H9 (cell line): ENCODE results near the gene KIZ. TPM values are rescaled to one million over a fixed set of nuclear protein-coding genes. Genes with fewer than 3 reads are reported as not detected.

ENCODE experiments used
- DNase-seq: peaks from one replicate; pipeline ENCODE4 v3.0.0-alpha.2; 2017
- H2AFZ ChIP-seq: one replicate; pipeline ENCODE4 v1.6.1; 2013; ENCODE audit warnings: mild to moderate bottlenecking, low read length, control low read depth, moderate library complexity
- H2AK5ac ChIP-seq: 2 replicates; pipeline ENCODE4 v1.6.1; 2013; ENCODE audit warnings: low read length, control low read depth, mixed read lengths; ENCODE audit not compliant: insufficient read length
- H2BK120ac ChIP-seq: one replicate; pipeline ENCODE4 v1.6.1; 2013; ENCODE audit warnings: low read depth, mild to moderate bottlenecking, low read length, control low read depth, inconsistent platforms; ENCODE audit not compliant: poor library complexity, severe bottlenecking
- H2BK12ac ChIP-seq: 2 replicates; pipeline ENCODE4 v1.6.1; 2013; ENCODE audit warnings: low read length, control low read depth, mixed read lengths, low read depth; ENCODE audit not compliant: insufficient read length
- H2BK15ac ChIP-seq: 2 replicates; pipeline ENCODE4 v1.6.1; 2013; ENCODE audit warnings: low read depth, low read length, control low read depth
- H2BK20ac ChIP-seq: one replicate; pipeline ENCODE4 v1.6.1; 2013; ENCODE audit warnings: low read depth, mild to moderate bottlenecking, low read length, control low read depth, inconsistent platforms; ENCODE audit not compliant: poor library complexity, severe bottlenecking
- H2BK5ac ChIP-seq: 2 replicates; pipeline ENCODE4 v1.6.1; 2013; ENCODE audit warnings: low read length, control low read depth, mixed read lengths; ENCODE audit not compliant: insufficient read length
- H3K14ac ChIP-seq: 2 replicates; pipeline ENCODE4 v1.6.1; 2013; ENCODE audit warnings: low read length, control low read depth; ENCODE audit not compliant: insufficient read depth
- H3K18ac ChIP-seq: 2 replicates; pipeline ENCODE4 v1.6.1; 2013; ENCODE audit warnings: low read depth, mild to moderate bottlenecking, mixed read lengths, low read length, control low read depth; ENCODE audit not compliant: insufficient read length
- H3K23ac ChIP-seq: 2 replicates; pipeline ENCODE4 v1.6.1; 2013; ENCODE audit warnings: low read length, control low read depth, mixed read lengths, low read depth; ENCODE audit not compliant: insufficient read length
- H3K23me2 ChIP-seq: 2 replicates; pipeline ENCODE4 v1.6.1; 2013; ENCODE audit warnings: low read depth, mild to moderate bottlenecking, mixed read lengths, low read length, control low read depth; ENCODE audit not compliant: insufficient read length, poor library complexity, severe bottlenecking
- H3K27ac ChIP-seq: 2 replicates; pipeline ENCODE4 v1.5.1; 2013; ENCODE audit warnings: low read length, control low read depth, mixed read lengths, low read depth; ENCODE audit not compliant: insufficient read length
- H3K27me3 ChIP-seq: 2 replicates; pipeline ENCODE4 v1.6.1; 2013; ENCODE audit warnings: low read length, control low read depth, inconsistent platforms; ENCODE audit not compliant: insufficient read depth
- H3K4ac ChIP-seq: 2 replicates; pipeline ENCODE4 v1.6.1; 2013; ENCODE audit warnings: low read depth, mild to moderate bottlenecking, control low read depth, inconsistent platforms, low read length, moderate library complexity
- H3K4me1 ChIP-seq: 2 replicates; pipeline ENCODE4 v1.6.1; 2013; ENCODE audit warnings: low read length, control low read depth, inconsistent platforms; ENCODE audit not compliant: insufficient read depth
- H3K4me2 ChIP-seq: 2 replicates; pipeline ENCODE4 v1.6.1; 2013; ENCODE audit warnings: low read length, control low read depth, mixed read lengths; ENCODE audit not compliant: insufficient read length, insufficient read depth
- H3K56ac ChIP-seq: 2 replicates; pipeline ENCODE4 v1.6.1; 2013; ENCODE audit warnings: low read depth, mild to moderate bottlenecking, mixed read lengths, low read length, control low read depth; ENCODE audit not compliant: insufficient read length
- H3K79me1 ChIP-seq: 2 replicates; pipeline ENCODE4 v1.6.1; 2013; ENCODE audit warnings: low read depth, mild to moderate bottlenecking, moderate library complexity, low read length, control low read depth, inconsistent platforms; ENCODE audit not compliant: insufficient read depth, poor library complexity, severe bottlenecking
- H3K79me2 ChIP-seq: 2 replicates; pipeline ENCODE4 v1.6.1; 2013; ENCODE audit warnings: low read length, control low read depth, inconsistent platforms; ENCODE audit not compliant: insufficient read depth
- H3K9ac ChIP-seq: 2 replicates; pipeline ENCODE4 v1.6.1; 2013; ENCODE audit warnings: low read length, control low read depth, mixed read lengths; ENCODE audit not compliant: insufficient read length; ENCODE audit errors: extremely low read depth
- H3K9me3 ChIP-seq: one replicate; pipeline ENCODE4 v1.6.1; 2013; ENCODE audit warnings: low read depth, low read length, inconsistent platforms; ENCODE audit not compliant: control insufficient read depth
- H3T11ph ChIP-seq: one replicate; pipeline ENCODE4 v1.6.1; 2013; ENCODE audit warnings: mild to moderate bottlenecking, low read length, control low read depth, inconsistent platforms
- H4K20me1 ChIP-seq: one replicate; pipeline ENCODE4 v1.6.1; 2013; ENCODE audit not compliant: control insufficient read depth, insufficient read length, insufficient read depth
- H4K5ac ChIP-seq: 2 replicates; pipeline ENCODE4 v1.6.1; 2013; ENCODE audit warnings: low read depth, mild to moderate bottlenecking, mixed read lengths, low read length, control low read depth; ENCODE audit not compliant: insufficient read length
- H4K8ac ChIP-seq: replicated peaks from 2 replicates; pipeline ENCODE4 v1.6.1; 2013; ENCODE audit warnings: low read length, control low read depth, mixed read lengths, low read depth; ENCODE audit not compliant: insufficient read length
- H4K91ac ChIP-seq: 2 replicates; pipeline ENCODE4 v1.6.1; 2013; ENCODE audit warnings: low read depth, mild to moderate bottlenecking, moderate library complexity, mixed read lengths, low read length, control low read depth; ENCODE audit not compliant: insufficient read length
- H3K27ac Mint-ChIP-seq, 3 experiments: 2 replicates in 2 of 3; 3 replicates in 1 of 3; pipeline ENCODE4 v1.8.0; 2020 to 2021; ENCODE audit warnings: mixed read lengths in 3 of 3, mild to moderate bottlenecking in 1 of 3, moderate library complexity in 1 of 3
- H3K27me3 Mint-ChIP-seq: 2 replicates; pipeline ENCODE4 v1.8.0; 2021; ENCODE audit warnings: low read depth, mild to moderate bottlenecking, moderate library complexity, mixed read lengths
- H3K36me3 Mint-ChIP-seq, 3 experiments: 2 replicates in 2 of 3; 3 replicates in 1 of 3; pipeline ENCODE4 v1.8.0; 2020 to 2021; ENCODE audit warnings: low read depth in 3 of 3, mixed read lengths in 3 of 3; ENCODE audit not compliant: insufficient read depth in 1 of 3
- H3K4me1 Mint-ChIP-seq, 2 experiments: 2 replicates each; pipeline ENCODE4 v1.8.0; 2020; ENCODE audit warnings: mixed read lengths in 2 of 2
- H3K4me3 Mint-ChIP-seq, 2 experiments: 2 replicates in 1 of 2; 3 replicates in 1 of 2; pipeline ENCODE4 v1.8.0; 2020 to 2021; ENCODE audit warnings: mild to moderate bottlenecking in 2 of 2, mixed read lengths in 2 of 2, moderate library complexity in 1 of 2
- H3K9me3 Mint-ChIP-seq, 2 experiments: 2 replicates in 1 of 2; 3 replicates in 1 of 2; pipeline ENCODE4 v1.8.0; 2020; ENCODE audit warnings: mild to moderate bottlenecking in 2 of 2, mixed read lengths in 2 of 2, moderate library complexity in 1 of 2
- total RNA-seq: library from RNA; stranded (reverse); gene quantifications from 2 replicates; pipeline ENCODE4 v1.2.1, GENCODE V29; 2021
- TF ChIP-seq, protein P1 (sequence below): fragments of 200-600 bp; sonication (generic); conservative IDR thresholded peaks from 3 replicates; pipeline ENCODE4 v1.8.0; 2021; ENCODE audit warnings: antibody characterized with exemption, mild to moderate bottlenecking

Gene KIZ
- total RNA-seq, 1 experiment from 2014 or later, result 29.3 TPM

- H3K9me3 ChIP-seq, result no peaks in the 10 kb centered on the region
- H3K23ac ChIP-seq, result no peak overlapping the region
- no peak overlapping the region for H2BK120ac ChIP-seq
- no peak overlapping the region for H3T11ph ChIP-seq
- Mint-ChIP-seq H3K27me3 (no peaks in the 10 kb centered on the region; the same call in none of the 2 replicates), H3K27ac (no peak overlapping the region), H3K4me3 (no peak overlapping the region), H3K9me3 (peaks cover 0 to 4% of the 10 kb centered on the region in 2 experiments; a peak in 2 of 5 replicates), H3K36me3 (peaks cover 0 to 3% (median 0%) of the 10 kb centered on the region in 3 experiments; a peak in 2 of 7 replicates), H3K4me1 (no peaks in the 10 kb centered on the region)
- H3K23me2 ChIP-seq, result no peaks in the 10 kb centered on the region
- no peak overlapping the region for H4K5ac ChIP-seq
- no peak overlapping the region for H3K14ac ChIP-seq
- H3K4me1 ChIP-seq, result no peaks in the 10 kb centered on the region
- TF ChIP-seq, protein P1, sequence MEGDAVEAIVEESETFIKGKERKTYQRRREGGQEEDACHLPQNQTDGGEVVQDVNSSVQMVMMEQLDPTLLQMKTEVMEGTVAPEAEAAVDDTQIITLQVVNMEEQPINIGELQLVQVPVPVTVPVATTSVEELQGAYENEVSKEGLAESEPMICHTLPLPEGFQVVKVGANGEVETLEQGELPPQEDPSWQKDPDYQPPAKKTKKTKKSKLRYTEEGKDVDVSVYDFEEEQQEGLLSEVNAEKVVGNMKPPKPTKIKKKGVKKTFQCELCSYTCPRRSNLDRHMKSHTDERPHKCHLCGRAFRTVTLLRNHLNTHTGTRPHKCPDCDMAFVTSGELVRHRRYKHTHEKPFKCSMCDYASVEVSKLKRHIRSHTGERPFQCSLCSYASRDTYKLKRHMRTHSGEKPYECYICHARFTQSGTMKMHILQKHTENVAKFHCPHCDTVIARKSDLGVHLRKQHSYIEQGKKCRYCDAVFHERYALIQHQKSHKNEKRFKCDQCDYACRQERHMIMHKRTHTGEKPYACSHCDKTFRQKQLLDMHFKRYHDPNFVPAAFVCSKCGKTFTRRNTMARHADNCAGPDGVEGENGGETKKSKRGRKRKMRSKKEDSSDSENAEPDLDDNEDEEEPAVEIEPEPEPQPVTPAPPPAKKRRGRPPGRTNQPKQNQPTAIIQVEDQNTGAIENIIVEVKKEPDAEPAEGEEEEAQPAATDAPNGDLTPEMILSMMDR, result no peak
- no peaks in the 10 kb centered on the region for H3K27me3 ChIP-seq
- no peak overlapping the region for H3K27ac ChIP-seq
- H4K8ac ChIP-seq, result no peak overlapping the region
- H3K79me2 ChIP-seq, result no peaks in the 10 kb centered on the region
- no peak overlapping the region for H4K91ac ChIP-seq
- H3K9ac ChIP-seq, result no peak overlapping the region
- no peaks in the 10 kb centered on the region for H4K20me1 ChIP-seq
- no peaks in the 10 kb centered on the region for H3K79me1 ChIP-seq
- no peak overlapping the region for H3K18ac ChIP-seq
- no peak overlapping the region for H2AK5ac ChIP-seq
- no peak overlapping the region for H2BK5ac ChIP-seq
- no peak overlapping the region for H2BK15ac ChIP-seq
- no peak overlapping the region for H2BK20ac ChIP-seq
- H3K4me2 ChIP-seq, result no peak overlapping the region
- no peak overlapping the region for H3K4ac ChIP-seq
- no peak overlapping the region for H2BK12ac ChIP-seq
- no peak overlapping the region for H2AFZ ChIP-seq
- no peak overlapping the region for H3K56ac ChIP-seq
- DNase-seq, result no peak
Measured at GRCh38 chr20:21272279-21272678, 146.4 kb downstream of the KIZ start.
